Natural killer cell treated with Interleukin-12 subunit alpha and Interleukin-12 subunit beta and Interleukin-15 and Interleukin-18, amount 100 ng/mL, for 72 hours (primary cell): ENCODE results near the gene NTF4. TPM values are rescaled to one million over a fixed set of nuclear protein-coding genes. Genes with fewer than 3 reads are reported as not detected.
A peak's percentile ranks its signal among the peaks of the same experiment; 100 is the strongest.
"Not testable (repeated sequence)": the region's sequence is repeated elsewhere in the genome, so short reads cannot be mapped to it uniquely, and the experiment has no call there.

Experiments used
- ATAC-seq, 2 donors: fragments of 150-1000 bp; cut with Tn5 transposase in 1 of 2; sonication (Bioruptor Pico), chemical (Tn5 transposase) in 1 of 2; 2 replicates each; pipeline ENCODE4 v1.10.0; 2021
- DNase-seq: peaks from one replicate; pipeline ENCODE4 v3.0.0; 2022; ENCODE audit warnings: low spot score
- H3K27ac Mint-ChIP-seq, 2 donors: 1 replicate in 1 of 2; 2 replicates in 1 of 2; pipeline ENCODE4 v1.8.0; 2022; ENCODE audit warnings: mixed read lengths in 2 of 2, mild to moderate bottlenecking in 1 of 2, moderate library complexity in 1 of 2
- H3K27me3 Mint-ChIP-seq, 2 donors: 1 replicate in 1 of 2; 2 replicates in 1 of 2; pipeline ENCODE4 v1.8.0; 2022; ENCODE audit warnings: mixed read lengths in 2 of 2
- H3K36me3 Mint-ChIP-seq: one replicate; pipeline ENCODE4 v1.8.0; 2022; ENCODE audit warnings: mixed read lengths
- H3K4me1 Mint-ChIP-seq, 2 donors: 1 replicate in 1 of 2; 2 replicates in 1 of 2; pipeline ENCODE4 v1.8.0; 2022; ENCODE audit warnings: low read depth in 2 of 2, mixed read lengths in 2 of 2, mild to moderate bottlenecking in 1 of 2
- H3K4me3 Mint-ChIP-seq: one replicate; pipeline ENCODE4 v1.8.0; 2022; ENCODE audit warnings: mixed read lengths
- H3K9me3 Mint-ChIP-seq: 2 replicates; pipeline ENCODE4 v1.8.0; 2022; ENCODE audit warnings: mixed read lengths
- total RNA-seq, 2 donors: library from RNA; stranded (reverse); gene quantifications; one replicate each; pipeline ENCODE4 v1.2.3, GENCODE V29; 2022

Gene NTF4
- total RNA-seq, 2 donors from 2014 or later, result not detected

DNA sequence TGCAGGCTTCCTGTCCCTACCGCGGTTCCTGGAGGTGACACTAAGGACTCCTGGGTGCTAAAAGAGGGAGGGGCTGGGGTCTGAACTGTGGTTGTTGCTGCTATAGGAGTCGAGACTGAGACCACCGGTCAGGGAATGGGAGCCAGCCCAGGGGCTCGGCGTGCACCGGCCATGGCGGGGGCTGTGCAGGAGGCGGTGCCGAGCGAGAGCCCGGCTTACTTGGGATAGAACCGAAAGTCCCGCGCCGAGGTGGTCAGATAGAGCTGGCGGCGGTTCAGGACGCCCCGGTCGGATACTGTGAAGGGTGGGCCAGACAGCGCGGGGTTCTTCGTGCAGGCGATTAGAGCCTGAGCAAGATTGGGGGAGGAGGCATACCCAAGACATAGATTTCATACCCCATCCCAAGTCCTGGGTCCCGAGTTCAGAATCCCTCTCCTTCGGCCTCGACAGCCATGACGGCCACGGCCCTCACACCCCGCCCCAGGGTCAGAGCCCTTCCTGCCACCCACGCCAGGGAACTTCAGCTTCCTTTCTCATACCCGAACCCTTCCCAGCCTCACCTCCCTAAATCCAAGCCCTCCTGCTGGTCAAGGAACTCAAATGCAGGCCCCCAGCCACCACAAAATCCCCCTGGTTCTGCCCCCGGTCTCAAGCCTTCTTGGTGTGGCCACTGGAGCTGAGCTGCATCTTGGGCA is 7.6 kb downstream of the NTF4 start:
- not testable (repeated sequence) for DNase-seq, H3K36me3 Mint-ChIP-seq, H3K9me3 Mint-ChIP-seq
- H3K27me3 Mint-ChIP-seq, result peaks cover 23 to 32% of the 10 kb centered on the region in 2 donors
- H3K4me3 Mint-ChIP-seq, result peak overlapping the region; percentile 82
- peaks cover 15% of the 10 kb centered on the region in 2 donors for H3K4me1 Mint-ChIP-seq
- H3K27ac Mint-ChIP-seq, result peak overlapping the region in 1 of 2 donors; percentile 48
- peak in 1 of 2 donors; percentile 26 for ATAC-seq

DNA sequence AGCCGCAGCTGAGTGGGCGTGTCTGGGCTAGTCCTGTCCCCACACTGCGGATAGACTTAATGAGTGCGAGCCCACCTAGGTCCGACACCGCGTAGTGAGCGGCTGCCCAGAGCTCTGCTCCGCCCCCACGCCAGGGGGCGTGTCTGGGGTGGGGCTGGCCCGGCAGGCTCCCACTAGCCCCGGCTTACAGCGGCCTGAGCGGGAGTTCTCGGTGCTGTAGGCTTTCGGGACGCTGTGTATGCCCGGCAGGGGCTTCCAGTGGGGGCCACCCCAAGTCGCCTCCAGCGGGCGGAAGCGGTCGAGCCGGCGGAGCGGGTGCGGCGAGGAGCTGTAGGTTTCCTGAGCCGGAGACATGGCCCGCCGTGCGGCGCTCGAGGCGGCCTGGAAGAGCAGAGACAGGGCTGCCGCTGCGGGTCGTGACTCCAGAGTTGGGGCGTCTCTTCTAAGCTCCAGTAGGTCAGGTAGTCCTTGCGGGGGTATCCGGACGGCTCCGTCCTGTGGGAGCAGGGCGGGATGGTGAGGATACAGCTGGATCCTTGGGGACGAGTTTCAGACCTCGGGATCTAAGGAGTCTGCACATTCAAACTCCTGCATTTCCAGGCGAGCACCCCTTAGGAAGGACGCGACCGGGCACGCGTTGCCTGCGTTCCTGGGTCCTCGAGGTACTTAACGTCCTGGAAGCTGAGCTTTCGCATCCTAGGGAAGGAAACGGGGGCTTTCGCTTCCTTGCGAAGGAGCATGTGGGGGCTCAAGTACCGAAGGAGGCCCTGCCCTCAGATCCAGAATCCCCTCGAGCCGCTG is 8.3 kb downstream of the NTF4 start:
- Mint-ChIP-seq H3K27me3 (peaks cover 23 to 32% of the 10 kb centered on the region in 2 donors), H3K27ac (no peak overlapping the region), H3K4me3 (peak overlapping the region; percentile 82), H3K9me3 (no peaks in the 10 kb centered on the region), H3K36me3 (no peaks in the 10 kb centered on the region), H3K4me1 (peaks cover 13 to 15% of the 10 kb centered on the region in 2 donors)
- ATAC-seq (peak; percentile 81 to 89), DNase-seq (peak; percentile 70)

DNA sequence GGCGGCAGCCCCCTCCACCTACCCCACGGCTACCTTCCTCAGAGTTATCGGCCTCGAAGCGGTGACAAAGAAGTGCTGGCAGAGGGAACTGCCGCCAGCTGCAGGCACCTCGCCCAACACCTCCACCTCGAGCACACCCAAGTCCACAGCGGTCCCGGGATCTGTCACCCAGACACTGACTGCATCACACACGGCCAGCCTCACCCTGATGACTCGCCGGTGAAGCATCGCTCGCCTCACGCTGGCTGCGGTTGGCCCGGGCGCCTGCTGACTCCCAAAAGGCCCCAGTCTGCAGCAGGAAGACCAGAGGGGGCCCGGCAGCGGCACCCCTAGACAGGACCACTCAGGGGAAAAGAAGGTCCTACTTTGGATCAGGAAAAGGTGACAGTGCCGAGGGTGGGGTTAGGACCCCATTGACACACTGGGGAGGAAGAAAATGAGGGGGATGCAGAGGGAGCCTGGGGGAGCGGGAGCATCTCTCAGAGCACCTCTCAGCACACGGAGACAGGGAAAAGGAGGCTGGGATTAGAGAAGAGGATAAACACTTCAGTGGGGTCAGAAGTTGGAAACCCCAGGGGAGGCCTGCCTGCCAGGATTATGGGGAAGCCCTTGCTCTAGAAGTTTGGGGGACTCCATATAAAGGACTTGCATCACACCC is 14.1 kb downstream of the NTF4 start:
- not testable (repeated sequence) for DNase-seq, H3K27ac Mint-ChIP-seq, H3K4me1 Mint-ChIP-seq, H3K4me3 Mint-ChIP-seq, H3K9me3 Mint-ChIP-seq, H3K27me3 Mint-ChIP-seq, ATAC-seq, H3K36me3 Mint-ChIP-seq

DNA sequence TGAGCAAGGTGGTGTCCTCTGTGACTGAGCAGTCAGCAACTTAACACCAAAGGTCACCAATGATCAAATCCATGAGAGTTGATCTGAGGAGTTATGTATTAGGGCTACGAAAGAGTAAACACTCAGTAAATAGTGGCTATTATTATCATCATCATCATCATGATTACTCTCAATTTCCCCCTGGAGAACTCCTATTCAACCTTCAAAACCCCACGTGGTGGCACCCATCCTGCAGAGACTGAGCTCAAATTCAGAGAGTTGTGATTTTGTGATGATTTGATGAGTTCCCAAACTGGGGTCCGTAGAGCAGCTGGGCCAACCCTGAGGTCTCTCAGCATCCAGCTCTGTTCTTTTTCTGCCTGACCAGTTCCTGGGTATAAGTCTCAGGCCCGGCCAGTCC is 14.8 kb downstream of the NTF4 start:
- not testable (repeated sequence) for H3K9me3 Mint-ChIP-seq, H3K4me1 Mint-ChIP-seq, H3K27ac Mint-ChIP-seq, ATAC-seq, DNase-seq, H3K36me3 Mint-ChIP-seq, H3K27me3 Mint-ChIP-seq, H3K4me3 Mint-ChIP-seq

DNA sequence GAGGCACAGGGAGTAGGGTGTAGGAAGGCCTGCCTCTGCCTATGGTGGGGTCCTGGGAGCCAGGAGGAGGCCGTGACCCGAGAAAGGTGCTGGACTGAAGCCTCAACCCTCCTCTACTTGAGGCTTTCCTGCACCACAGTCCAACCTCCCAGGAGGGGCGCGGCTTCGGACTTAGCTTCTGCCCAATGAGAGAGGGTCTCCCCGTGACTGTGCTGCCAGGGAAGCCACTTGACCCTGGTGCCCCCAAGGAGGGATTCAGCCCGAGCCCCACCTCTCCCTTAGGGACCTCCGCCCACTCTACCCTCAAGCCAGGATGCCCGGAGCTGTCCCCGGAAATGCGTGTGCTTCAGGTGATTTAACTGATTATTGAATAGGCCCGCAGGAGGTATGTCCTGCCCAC is 15.6 kb downstream of the NTF4 start, which contains the start of gene CGB8:
CGB8 (minus strand) TSS at position 101 of the 400 bp plus-strand sequence. CDS start 372 bp downstream, outside the sequence.
- H3K27me3 Mint-ChIP-seq, DNase-seq, H3K27ac Mint-ChIP-seq, H3K4me1 Mint-ChIP-seq, H3K9me3 Mint-ChIP-seq, H3K4me3 Mint-ChIP-seq, ATAC-seq, H3K36me3 Mint-ChIP-seq: not testable (repeated sequence)

DNA sequence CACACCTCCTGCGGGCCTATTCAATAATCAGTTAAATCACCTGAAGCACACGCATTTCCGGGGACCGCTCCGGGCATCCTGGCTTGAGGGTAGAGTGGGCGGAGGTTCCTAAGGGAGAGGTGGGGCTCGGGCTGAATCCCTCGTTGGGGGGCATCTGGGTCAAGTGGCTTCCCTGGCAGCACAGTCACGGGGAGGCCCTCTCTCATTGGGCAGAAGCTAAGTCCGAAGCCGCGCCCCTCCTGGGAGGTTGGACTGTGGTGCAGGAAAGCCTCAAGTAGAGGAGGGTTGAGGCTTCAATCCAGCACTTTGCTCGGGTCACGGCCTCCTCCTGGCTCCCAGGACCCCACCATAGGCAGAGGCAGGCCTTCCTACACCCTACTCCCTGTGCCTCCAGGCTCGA is 21.1 kb downstream of the NTF4 start, which contains the start of gene CGB5:
CGB5 (plus strand) TSS at position 301 of the 400 bp plus-strand sequence. CDS start 362 bp downstream, outside the sequence.
- not testable (repeated sequence) for H3K9me3 Mint-ChIP-seq, H3K27ac Mint-ChIP-seq, H3K27me3 Mint-ChIP-seq

DNA sequence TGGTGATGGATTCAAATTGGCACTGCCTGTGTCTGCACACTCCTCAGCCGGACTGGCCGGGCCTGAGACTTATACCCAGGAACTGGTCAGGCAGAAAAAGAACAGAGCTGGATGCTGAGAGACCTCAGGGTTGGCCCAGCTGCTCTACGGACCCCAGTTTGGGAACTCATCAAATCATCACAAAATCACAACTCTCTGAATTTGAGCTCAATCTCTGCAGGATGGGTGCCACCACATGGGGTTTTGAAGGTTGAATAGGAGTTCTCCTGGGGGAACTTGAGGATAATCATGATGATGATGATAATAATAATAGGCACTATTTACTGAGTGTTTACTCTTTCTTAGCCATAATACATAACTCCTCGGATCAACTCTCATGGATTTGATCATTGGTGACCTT is 22.0 kb downstream of the NTF4 start:
- not testable (repeated sequence) for ATAC-seq, H3K9me3 Mint-ChIP-seq, DNase-seq, H3K4me3 Mint-ChIP-seq, H3K27me3 Mint-ChIP-seq, H3K27ac Mint-ChIP-seq, H3K36me3 Mint-ChIP-seq, H3K4me1 Mint-ChIP-seq

More for the DNA sequence above, 21.1 kb downstream of the NTF4 start, which contains the start of gene CGB5:
- H3K4me3 Mint-ChIP-seq, H3K4me1 Mint-ChIP-seq, ATAC-seq, H3K36me3 Mint-ChIP-seq, DNase-seq: not testable (repeated sequence)

DNA sequence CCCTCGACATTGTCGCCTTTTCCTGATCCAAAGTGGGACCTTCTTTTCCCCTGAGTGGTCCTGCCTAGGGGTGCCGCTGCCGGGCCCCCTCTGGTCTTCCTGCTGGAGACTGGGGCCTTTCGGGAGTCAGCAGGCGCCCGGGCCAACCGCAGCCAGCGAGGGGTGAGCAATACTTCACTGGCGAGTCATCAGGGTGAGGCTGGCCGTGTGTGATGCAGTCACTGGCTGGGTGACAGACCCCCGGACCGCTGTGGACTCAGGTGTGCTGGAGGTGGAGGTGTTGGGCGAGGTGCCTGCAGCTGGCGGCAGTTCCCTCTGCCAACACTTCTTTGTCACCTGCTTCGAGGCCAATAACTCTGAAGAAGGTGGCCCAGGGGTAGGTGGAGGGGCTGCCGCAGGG is 22.4 kb downstream of the NTF4 start:
- DNase-seq (no peak), ATAC-seq (no peak)
- Mint-ChIP-seq H3K36me3 (no peaks in the 10 kb centered on the region), H3K4me3 (no peak overlapping the region), H3K9me3 (no peaks in the 10 kb centered on the region), H3K27ac (no peak overlapping the region), H3K4me1 (no peaks in the 10 kb centered on the region), H3K27me3 (no peaks in the 10 kb centered on the region)

DNA sequence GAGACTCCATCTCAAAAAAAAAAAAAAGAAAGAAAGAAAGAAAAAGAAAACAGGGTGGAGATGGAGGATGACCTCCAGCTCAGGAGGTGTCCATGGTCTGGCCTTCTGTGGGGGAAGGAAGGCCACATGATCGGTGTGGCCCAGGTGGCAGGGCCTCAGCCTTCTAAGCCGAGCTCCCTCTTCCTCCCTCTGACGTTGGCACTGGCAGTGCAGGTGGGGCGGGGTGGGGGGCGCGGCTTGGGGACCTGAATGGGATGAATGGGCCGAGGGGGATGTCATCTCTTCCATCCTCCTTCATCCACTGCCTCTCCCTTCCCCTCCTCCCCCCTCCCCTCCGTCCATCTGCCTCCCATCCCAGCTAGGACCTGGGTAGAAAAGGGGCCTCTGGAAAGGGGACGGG is 24.9 kb downstream of the NTF4 start:
- not testable (repeated sequence) for ATAC-seq, H3K9me3 Mint-ChIP-seq, H3K36me3 Mint-ChIP-seq

DNA sequence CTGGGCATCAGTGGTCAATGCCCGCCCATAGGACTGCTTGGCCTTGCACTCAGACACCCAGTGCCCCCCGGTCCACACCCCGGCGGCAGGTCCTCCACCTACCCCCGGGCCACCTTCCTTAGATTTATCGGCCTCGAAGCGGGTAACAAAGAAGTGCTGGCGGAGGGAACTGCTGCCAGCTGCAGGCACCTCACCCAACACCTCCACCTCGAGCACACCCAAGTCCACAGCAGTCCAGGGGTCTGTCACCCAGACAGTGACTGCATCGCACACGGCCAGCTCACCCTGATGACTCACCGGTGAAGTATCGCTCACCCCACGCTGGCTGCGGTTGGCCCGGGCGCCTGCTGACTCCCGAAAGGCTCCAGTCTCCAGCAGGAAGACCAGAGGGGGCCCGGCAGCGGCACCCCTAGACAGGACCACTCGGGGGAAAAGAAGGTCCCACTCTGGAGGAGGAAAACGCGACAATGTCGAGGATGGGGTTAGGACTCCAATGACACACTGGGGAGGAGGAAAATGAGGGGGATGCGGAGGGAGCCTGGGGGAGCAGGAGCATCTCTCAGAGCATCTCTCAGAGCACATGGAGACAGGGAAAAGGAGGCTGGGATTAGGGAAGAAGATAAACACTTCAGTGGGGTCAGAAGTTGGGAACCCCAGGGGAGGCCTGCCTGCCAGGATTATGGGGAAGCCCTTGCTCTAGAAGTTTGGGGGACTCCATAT is 25.9 kb downstream of the NTF4 start:
- not testable (repeated sequence) for H3K36me3 Mint-ChIP-seq, DNase-seq, H3K27ac Mint-ChIP-seq, H3K27me3 Mint-ChIP-seq, H3K4me3 Mint-ChIP-seq, ATAC-seq, H3K9me3 Mint-ChIP-seq, H3K4me1 Mint-ChIP-seq

More for the DNA sequence above, 24.9 kb downstream of the NTF4 start:
- not testable (repeated sequence) for H3K27ac Mint-ChIP-seq, H3K4me3 Mint-ChIP-seq, H3K27me3 Mint-ChIP-seq, H3K4me1 Mint-ChIP-seq, DNase-seq

DNA sequence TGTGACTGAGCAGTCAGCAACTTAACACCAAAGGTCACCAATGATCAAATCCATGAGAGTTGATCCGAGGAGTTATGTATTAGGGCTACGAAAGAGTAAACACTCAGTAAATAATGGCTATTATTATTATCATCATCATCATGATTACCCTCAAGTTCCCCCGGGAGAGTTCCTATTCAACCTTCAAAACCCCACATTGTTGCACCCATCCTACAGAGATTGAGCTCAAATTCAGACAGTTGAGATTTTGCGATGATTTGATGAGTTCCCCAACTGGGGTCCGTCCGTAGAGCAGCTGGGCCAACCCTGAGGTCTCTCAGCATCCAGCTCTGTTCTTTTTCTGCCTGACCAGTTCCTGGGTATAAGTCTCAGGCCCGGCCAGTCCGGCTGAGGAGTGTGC is 26.5 kb downstream of the NTF4 start:
- not testable (repeated sequence) for ATAC-seq

DNA sequence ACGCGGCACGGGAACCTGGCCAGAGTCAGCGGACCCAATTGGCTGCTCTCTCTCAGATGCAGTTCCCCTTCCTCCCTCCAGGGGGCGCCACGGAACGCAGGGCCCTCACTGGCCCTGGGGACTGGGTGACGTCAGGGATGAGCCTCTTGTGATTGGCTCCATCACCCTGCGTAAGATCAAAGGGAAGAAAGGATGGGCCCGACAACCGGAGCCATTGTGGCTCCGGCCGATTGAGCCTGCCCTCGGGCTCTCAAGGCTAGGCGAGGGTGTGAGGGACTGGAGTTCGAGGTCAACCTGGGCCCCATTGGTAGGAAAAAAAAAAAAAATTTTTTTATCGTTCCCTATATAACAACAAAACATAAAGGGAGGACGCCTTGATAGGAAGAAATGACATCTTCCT is 27.8 kb downstream of the NTF4 start, which contains the start of gene CGB1:
CGB1 (minus strand) TSS at position 81 of the 400 bp plus-strand sequence. CDS start 184 bp downstream, outside the sequence.
- H3K4me1 Mint-ChIP-seq, H3K36me3 Mint-ChIP-seq, H3K27ac Mint-ChIP-seq, H3K9me3 Mint-ChIP-seq, H3K27me3 Mint-ChIP-seq, DNase-seq, H3K4me3 Mint-ChIP-seq: not testable (repeated sequence)
- ATAC-seq, result peak; percentile 56 to 64

More for the DNA sequence above, 26.5 kb downstream of the NTF4 start:
- H3K4me1 Mint-ChIP-seq, H3K4me3 Mint-ChIP-seq, H3K27me3 Mint-ChIP-seq, H3K36me3 Mint-ChIP-seq, H3K27ac Mint-ChIP-seq, DNase-seq, H3K9me3 Mint-ChIP-seq: not testable (repeated sequence)

DNA sequence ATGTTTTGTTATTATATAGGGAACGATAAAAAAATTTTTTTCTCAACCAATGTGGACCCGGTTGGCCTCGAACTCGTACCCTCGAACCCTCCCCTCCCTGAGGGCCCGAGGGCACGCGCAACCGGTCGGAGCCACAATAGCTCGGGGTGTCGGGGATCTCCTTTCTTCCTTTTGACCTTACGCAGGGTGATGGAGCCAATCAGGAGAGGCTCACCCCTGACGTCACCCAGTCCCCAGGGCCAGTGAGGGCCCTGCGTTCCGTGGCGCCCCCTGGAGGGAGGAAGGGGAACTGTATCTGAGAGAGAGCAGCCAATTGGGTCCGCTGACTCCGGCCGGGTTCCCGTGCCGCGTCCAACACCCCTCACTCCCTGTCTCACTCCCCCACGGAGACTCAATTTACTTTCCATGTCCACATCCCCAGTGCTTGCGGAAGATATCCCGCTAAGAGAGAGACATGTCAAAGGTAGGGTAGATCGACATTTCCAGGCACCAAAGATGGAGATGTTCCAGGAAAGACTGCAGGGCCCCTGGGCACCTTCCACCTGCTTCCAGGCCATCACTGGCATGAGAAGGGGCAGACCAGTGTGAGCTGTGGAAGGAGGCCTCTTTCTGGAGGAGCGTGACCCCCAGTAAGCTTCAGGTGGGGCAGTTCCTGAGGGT is 32.8 kb downstream of the NTF4 start, which contains the start of gene CGB2:
CGB2 (plus strand) TSS at position 249 of the 660 bp plus-strand sequence; CDS start at position 455, 206 bp downstream.
- not testable (repeated sequence) for H3K4me1 Mint-ChIP-seq, H3K4me3 Mint-ChIP-seq, H3K27me3 Mint-ChIP-seq, H3K36me3 Mint-ChIP-seq, H3K9me3 Mint-ChIP-seq
- H3K27ac Mint-ChIP-seq, result peak within 1 kb of the TSS; percentile 35 to 68
- peak; percentile 81 for DNase-seq
- peak; percentile 85 to 88 for ATAC-seq
